Measurements from ENCODE around the gene SLC32A1.
A peak's percentile ranks its signal among the peaks of the same experiment; 100 is the strongest.

Gene SLC32A1

DNA sequence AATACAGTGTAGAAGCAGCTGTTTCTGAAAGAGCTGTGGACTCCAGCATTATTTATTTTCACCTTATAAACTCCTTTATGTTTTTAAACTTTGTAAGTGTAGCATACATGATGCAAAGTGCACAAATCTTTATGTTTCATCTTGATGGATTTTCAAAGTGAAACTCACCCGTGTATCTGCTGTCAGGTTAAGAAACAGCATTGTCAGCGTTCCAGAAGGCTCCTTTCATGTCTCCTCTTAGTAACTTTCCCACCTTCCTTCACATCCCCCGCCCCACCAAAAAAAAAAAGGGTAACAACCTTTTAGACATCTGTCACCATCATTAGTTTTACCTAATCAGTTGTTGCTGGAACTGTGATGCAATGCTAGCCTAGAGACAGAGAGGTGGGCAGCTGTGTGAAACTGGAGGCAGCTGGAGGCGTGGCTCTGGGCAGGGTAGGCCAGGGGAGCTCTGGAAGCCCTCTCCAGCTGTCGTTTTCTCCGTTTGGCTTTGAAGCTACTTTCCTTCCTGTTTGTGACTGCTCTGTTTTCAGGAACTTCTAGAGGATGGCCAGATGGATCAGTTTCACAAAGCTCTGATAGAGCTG lies 31.1 kb downstream of the SLC32A1 start:
- no peak for DNase-seq

DNA sequence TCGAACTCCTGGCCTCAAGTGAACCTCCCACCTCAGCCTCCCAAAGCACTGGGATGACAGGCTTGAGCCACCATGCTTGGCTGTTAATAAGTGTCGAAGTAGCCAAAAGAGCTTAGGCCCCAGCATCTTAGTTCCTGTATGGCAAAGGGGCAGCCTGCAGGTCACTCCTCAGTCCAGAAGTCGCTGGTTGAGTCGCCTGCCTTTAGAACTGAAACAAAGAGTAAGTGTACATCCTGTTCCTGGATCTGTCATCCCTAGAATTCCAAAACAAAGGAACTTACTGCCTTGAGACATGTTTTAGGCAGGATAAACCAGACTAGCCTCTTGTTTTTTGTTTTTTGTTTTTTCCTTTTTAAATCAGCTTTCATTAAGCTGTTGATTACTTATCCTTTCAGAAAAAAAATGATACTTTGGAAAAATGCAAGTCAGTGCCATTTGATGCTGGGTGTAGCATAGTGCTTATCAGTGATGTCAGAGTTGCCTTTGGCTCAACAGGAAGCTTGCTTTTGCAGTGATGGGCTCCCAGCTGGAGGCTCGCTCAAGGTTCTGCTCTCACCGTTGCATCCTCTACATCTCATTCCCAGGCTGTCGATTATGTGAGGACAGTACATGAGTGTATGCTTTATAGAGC lies 33.0 kb downstream of the SLC32A1 start:
- DNase-seq, result no peak

DNA sequence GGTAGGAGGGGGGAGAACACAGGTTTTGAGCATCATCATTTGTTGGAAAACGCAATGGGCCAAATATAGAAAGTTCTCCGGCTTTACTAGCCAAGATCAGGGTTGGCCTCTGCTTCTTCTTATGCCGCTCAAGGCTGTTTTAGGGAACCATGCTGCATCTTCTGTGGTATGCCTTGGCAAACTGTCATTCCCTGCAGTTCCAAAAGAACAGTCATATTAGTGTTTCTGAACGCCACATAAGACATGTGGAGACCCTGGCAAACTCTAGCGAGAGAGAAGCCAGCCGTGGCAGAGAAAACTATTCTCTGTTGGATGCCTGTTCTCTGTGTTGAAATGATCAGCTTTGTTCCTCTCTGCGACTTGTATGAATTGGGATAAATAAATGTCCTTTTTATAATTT lies 34.8 kb downstream of the SLC32A1 start:
- DNase-seq, result no peak

DNA sequence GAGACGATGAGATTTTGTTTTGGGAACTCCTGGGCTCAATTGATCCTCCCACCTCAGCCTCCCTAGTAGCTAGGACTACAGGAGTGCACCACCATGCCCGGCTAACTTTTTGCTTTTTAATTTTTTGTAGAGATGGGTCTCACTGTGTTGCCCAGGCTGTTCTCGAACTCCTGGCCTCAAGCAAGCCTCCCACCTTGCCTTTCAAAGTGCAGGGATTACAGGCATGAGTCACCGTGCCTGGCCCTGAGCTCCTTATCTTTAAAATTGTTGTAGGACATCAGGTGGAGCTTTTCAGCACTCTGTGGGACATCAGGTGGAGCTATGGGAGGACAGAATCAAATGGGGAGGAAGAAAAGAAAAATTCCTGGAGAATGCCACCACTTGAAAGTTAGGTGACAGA lies 36.7 kb downstream of the SLC32A1 start:
- no peak for DNase-seq

- DNase-seq, result no peak
These were observed 37.9 kb downstream of the SLC32A1 start for GRCh38 chr20:38762174-38762573.

GRCh38 chr20:38763616-38764015 lies 39.3 kb downstream of the SLC32A1 start:
- DNase-seq, result no peak

DNA sequence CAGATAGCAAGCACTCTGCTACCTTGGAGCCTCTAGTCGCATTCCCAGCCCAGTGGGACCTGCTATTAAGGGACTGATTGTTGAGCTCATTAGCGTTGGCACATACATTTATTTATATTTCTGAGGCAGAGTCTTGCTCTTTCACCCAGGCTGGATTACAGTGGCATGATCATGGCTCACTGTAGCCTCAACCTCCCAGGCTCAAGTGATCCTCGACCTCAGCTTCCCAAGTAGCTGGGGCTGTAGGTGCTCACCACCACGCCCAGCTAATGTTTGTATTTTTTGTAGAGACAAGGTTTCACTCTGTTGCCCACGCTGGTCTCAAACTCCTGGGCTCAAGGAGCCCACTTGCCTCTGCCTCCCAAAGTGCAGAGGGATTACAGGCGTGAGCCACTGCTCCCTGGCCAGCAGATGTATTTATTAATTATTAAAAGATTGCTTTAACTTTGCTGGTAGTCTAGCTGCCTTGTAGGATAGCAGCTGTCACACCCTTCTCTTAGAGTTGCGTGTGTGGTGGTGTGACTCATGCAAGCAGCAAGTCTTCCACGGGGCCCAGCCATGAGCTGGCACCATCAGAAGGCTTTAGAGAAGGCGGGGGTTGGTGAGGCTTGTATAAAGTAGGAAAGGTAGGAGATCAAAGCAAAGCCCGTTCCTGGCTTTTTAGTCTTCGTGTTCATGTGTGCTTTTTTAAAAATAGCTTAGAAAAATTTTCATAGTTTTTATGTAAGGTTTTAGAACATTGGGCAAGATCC lies 40.5 kb downstream of the SLC32A1 start:
- DNase-seq, result no peak

GRCh38 chr20:38766071-38766470 lies 41.8 kb downstream of the SLC32A1 start:
- DNase-seq, result no peak

- DNase-seq, result no peak
These were observed 45.4 kb downstream of the SLC32A1 start for GRCh38 chr20:38769376-38770295.

- DNase-seq, result no peak
These were observed 46.3 kb downstream of the SLC32A1 start for GRCh38 chr20:38770546-38770945.

GRCh38 chr20:38770970-38771369 lies 46.7 kb downstream of the SLC32A1 start:
- no peak for DNase-seq

- DNase-seq, result no peak
These were observed 47.3 kb downstream of the SLC32A1 start for GRCh38 chr20:38771621-38772020.

- no peak for DNase-seq
These were observed 49.9 kb downstream of the SLC32A1 start for GRCh38 chr20:38774167-38774566.

- peak; percentile 48 for DNase-seq
These were observed 52.1 kb downstream of the SLC32A1 start for GRCh38 chr20:38776363-38776762.
